Inflammatory macrophage treated with lipopolysaccharide for 4 hours (primary cell): Measurements from ENCODE around the gene RPTOR.

ENCODE experiments used
- DNase-seq: peaks from one replicate; pipeline ENCODE4 v3.0.0-alpha.2; 2020

RPTOR gene

DNA sequence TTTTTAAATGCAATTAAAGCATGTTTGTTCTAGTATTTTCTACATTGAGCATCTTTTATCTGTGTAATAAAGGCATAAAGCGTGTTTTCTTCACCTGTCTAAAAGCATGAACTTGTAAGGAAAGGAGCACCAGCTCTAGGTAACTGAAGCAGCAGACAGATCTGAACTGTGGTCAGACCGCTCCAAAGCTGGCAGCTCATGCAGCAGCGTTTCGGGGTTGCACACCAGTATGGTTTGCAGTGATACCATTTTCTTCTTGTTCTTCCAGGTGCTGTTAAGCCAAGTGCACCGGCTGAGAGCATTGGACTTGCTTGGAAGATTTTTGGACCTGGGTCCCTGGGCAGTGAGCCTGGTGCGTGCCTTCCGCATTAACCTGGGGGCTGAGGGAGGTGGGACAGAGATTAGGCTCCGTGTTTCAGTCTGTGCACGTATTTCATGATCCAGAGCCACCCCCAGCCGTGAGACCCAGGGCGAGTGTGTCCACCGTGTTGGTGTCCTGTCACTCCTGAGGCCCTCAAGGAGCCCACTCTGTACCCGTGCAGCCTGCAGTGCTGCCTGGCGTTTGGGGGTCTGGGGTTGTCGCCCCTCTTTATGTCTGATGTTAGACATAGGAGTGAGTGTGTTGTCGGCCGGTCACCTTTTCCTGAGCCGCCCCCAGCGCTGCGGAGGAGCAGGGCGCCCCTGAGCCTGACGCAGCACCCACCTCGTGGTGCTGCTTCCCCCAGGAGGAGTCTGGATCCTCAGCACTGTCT, 310.7 kb downstream of the RPTOR start:
- DNase-seq = no peak

DNA sequence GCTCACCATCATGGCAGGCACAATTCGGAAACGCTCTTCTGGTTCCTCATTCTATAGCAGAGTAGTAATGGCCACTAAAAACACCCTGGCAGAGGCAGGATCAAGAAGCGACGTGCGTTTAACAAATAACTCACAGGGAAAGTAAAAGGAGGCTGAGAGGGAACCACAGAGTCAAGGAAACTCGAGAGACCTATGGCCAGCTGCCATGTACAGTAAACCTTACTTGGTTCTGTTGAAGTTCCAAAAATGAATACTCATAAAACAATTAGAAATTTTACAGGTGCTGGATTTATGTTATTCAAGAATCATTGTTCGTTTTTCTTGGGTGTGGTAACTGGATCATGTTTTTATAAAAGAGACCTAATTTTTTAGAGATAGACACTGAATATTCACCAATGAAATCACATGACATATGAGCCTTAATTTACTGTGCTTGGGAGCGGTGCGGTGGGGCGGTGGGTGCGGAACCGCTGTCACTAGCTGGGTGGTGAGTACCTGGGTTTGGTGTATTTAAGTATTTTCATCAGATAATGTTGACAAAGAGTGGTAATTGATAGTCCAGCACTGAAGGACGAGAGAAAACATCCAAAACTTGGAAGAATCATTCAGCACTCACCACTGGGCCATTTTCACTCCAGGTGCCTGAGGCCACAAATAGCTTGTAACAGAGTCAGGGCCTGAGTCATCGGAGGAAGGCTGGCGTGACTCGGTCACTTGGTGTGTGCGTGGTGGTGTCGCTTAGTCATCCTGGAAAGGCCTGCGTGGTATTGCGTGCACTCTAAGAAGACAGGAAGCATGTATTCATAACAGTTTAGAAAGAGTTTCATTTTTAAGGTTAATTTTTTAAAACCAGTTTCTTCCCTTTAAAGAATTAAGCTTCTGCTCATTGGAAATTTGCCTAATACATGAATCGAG, 311.6 kb downstream of the RPTOR start:
- peak; percentile 99 for DNase-seq

DNA sequence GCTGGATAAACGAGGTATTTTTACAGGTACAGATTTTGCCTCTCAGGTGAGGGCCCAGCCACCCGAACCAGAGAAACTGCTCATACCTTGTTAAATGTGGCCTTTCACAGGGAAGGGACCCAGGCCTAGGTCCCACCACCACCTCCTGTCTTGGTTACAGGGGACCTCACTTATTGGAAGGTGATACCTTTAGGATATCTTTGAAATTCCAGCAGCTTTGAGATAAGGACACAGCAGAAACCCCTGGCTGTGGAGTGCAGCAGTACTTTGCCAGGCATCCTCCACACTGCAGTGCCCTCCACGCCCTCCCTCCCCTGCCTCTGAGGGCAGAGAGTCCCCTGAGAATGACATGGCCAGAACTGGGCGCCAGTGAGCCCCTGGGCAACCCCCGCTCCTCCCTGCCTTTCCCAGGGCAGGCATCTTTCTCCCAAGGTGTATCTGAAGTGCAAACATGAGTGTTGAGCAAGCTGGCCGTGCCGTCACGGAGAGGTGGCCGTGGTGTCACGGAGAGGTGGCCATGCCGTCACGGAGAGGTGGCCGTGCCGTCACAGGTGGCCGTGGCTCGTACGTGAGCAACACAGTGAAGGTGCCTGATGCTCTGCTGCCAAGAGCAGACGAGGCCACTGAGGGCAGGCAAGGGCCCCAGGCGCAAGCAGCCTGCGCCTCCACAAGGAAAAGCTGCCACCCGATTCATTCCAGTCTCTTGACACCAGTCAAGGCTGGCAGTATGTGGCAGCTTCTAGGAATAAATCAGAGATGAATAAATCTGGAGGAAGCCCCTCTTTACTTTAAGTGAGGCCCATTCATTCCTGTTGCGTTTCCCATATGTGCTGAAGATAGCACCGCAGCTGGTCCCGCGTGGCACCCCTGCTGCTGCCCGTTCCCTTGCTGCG, 312.5 kb downstream of the RPTOR start:
- DNase-seq = no peak

DNA sequence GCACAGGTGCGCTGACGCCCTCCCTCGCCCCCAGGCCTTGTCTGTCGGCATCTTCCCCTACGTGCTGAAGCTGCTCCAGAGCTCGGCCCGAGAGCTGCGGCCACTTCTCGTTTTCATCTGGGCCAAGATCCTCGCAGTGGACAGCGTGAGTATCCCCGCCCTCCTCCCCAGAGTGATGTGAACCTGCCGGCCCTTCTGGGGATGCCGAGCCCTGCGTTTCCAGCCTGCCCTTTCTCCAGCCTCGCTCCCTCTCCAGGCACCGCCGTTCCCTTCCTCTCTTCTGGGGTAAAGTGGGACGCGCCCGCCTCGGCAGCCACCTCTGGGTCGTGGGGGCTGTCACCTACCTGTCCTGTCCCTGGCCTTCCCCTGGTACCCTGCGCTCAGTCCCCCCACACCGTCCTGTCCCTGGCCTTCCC, 313.1 kb downstream of the RPTOR start:
- no peak for DNase-seq

DNA sequence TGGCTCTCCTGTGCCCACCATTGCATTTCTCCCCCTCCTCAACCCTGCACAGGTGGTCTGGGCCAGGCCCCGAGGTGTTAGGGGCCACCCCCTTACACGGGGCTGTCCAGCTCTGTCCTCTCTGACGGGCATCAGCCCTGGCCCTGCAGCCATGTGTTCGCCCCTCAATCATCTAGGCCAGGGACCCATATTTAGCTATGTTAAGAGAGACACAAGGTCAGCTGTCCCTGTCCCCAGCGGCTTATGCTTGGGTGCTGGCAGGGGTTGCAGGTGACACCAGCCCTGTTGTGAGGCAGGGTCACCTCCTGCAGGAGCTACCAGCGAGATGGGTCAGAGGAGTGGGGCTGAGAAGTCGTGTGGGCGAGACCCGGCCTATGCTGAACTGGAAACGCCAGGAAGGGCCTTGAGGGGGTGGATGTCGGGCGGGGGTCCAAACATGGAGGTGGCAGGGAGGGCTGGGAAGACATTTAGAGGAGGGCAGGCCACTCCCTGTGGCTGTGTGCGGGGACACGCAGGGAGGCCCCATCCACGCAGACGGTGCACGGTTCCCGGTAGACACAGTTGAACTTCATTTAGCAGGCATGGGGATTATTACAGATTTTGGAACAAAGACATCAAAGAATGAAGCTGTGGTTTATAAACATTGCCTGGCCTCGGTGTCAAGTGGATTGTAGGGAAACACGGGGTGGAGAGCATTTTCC, 313.8 kb downstream of the RPTOR start:
- DNase-seq = no peak

DNA sequence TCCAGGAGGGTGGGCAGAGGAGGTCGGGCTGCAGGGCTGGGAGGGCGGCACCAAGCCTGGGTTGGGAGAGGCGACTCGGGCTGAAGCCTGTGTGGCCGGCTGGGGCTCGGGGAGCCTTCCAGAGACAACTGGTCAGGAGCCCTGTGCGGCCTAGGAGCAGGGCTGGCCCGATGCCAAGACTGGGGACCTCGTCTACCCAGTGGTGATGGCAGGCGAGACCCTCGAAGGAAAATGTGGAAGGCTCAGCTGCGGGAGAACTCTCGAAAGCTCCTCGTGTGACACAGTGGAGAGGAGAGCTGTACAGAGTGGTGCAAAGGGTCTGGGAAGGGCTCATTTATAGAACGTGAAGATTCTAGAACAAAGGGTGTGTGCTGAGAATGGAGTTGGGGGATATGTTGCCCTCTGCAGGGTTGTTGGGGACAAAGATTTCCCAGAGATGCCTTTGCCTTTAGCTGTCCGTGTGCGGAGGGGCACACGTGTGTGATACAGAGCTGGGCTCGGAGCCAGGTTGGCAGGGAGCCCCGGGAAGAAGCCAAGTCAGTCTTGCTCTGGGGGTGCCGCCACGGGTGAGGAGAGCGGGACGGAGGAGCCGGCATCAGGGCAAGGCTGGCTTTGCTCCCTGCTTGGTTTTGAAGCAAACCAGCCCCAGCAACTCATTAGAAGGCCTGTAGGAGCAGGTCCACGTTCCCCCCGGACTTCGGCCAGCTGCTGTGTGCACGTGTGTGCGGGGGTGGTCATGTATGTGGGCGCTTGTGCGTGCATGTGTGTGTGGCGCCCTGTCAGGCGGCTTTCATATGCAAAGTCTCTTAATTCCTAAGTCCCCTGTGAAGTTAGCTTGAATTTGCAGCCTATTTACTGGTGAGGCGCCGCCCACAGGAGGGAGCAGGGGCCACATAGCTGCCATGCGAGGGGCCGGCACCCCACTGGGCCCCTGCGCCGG, 314.6 kb downstream of the RPTOR start:
- no peak for DNase-seq

DNA sequence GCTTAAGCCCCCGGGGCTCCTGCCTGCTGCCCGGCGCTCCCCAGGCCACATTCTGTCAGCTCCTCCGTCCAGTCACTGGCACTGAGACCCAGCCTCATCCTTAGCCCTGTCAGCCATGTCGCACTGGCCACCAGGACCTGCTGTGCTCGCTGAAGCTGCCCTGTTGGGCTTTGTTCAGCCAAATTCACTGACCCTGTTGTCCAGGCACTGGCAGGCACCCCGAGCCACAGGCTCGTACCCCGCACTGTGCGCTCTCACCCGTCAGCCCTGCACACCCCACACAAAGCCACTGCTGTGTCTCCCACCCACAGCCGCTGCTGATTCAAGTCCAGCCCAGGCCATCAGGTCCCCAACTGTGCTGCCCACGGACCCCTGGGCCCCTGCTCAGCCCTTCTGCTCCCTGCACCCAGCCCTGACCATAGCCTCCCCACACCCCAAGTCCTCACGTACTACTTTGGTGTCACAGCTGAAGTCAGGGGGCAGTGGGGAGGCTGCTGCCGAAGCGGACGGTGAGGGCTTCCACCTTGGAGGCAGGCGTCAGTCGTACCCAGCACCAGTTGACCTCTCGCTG, 315.5 kb downstream of the RPTOR start:
- no peak for DNase-seq

DNA sequence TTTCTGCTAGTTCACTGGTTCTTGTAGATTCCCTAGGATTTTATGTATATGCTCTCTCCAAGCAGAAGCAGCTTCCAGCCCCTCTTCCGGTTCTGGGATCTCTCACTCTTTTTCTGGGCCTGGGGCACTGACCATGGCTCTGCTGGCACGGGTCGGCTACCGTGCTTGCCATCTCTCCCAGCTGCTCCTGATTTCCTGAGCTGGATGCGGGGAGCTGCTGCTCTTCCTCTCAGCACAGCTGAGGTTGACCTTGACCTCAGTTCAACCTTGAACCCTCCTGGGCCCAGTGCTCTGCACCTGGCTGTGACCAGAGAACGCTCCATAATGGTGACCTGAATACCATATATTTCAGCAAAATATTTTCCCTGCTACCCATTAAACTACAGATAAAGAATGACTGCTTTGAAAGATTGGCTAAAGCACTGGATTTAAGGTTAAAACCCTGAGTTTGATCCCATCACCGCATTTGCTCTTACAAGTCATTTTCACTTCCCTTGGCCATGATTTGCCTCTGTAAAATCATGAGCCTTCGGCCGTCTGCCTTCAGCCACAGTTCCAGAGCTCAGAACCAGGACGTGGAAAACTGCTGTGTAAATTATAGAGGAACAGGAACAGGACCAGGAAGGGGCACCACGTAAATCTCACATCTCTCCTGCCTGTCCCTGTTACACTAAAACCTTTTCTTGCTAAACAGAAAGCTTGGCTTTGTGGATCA, 316.2 kb downstream of the RPTOR start:
- peak; percentile 63 for DNase-seq

DNA sequence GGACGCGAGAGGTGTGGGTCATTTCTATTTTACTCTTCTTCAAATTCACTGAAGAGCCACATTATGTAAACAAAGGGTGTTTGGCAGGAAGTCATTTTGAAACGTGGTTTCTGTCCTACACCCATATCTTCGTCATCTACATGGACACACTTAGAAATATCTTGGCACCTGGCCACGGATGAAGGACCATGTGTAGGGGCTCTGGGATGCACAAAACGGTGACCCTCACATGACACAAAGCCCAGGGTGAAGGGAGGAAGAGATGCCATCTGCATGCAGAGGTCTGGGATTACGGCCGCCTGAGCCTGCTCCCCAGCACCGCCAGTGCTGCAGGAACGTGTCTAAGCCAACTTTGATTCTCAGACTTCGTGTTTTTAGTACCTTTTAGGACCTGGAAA, 316.8 kb downstream of the RPTOR start:
- peak; percentile 40 for DNase-seq

DNA sequence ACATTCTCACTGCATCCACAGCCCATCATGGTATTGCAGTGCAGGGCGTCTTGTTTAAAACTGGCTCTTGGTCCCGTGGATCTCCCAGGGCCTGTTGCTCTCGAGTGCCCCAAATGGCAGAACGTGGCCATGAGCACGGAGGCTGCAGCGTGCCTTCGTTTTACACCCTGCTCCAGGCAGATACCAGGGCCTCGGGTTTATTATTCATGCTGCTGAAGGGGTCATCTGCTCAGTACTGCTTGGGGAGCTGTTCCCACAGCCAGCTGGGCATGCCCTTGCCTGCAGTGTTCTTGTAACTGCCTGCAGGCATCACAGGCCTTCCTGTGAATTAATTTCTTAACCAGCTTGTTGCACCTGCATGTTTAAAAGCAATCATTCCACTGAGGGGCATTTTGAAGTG, 317.3 kb downstream of the RPTOR start:
- peak; percentile 8 for DNase-seq

DNA sequence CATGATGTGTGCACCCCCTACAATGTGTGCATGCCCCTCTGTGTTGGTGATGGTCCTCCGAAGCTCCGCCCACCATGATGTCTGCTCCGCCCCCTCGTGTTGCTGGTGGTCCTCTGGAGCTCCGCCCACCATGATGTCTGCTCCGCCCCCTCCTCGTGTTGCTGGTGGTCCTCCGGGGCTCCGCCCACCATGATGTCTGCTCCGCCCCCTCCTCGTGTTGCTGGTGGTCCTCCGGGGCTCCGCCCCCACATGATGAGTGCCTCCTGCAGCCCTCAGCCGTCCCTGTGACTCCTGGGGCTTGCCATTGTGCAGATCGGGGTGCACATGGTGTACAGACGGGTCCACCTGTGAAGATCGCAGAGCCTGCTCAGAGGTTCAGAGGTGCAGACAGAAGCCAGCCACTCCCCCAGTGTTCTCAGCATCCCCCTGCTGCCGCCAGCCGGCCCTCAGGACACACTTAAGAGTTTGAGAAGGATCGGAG, 317.9 kb downstream of the RPTOR start:
- DNase-seq = no peak

DNA sequence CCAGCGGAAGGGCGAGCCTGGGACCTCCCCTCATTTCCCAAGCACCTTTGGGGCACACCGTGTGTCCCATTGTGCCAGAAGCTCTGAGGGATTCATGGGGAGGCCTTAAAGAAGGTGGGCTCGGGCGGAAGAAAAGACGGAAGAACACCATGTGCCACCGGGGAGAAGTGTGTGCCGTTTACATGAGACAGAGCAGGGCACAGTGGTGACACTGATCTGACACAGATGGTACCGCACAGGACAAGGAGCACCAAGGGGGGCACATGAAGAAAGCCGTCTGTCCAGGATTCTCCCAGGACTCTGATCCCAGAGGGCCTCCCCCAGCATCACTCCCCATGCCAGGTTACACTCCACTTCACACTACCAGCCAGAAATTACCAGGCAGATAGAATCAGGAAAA, 318.3 kb downstream of the RPTOR start:
- DNase-seq = no peak

DNA sequence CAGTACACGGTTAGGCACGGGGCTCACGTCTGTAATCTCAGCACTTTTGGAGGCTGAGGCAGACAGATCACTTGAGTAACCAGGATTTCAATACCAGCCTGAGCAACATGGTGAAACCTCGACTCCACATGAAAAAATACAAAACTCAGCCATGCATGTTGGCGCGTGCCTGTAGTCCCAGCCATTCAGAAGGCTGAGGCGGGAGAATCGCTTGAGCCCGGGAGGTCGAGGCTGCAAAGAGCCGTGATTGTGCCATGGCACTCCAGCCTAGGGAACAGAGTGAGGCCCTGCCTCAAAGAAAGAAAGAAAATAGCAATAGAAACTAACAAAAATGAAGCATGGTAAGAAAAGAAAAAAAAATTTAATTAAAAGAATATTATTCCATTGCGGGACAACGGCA, 319.0 kb downstream of the RPTOR start:
- no peak for DNase-seq

DNA sequence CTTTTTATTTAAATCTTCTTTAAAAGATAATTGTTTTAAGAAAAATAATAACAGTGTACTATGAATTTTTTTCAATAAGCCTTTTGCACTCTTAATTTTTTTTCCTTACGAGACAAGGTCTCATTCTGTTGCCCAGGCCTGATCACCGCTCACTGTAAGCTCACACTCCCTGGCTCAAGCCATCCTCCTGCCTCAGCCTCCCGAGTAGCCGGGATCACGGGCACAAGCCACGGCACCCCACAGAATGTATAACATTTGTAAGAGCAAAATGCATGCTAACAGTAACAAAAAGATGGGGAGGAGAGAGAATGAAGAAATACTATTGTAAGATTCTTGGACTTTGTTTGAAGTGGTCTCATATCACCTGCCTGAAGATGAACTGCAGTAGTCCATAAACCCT, 320.1 kb downstream of the RPTOR start:
- no peak for DNase-seq

DNA sequence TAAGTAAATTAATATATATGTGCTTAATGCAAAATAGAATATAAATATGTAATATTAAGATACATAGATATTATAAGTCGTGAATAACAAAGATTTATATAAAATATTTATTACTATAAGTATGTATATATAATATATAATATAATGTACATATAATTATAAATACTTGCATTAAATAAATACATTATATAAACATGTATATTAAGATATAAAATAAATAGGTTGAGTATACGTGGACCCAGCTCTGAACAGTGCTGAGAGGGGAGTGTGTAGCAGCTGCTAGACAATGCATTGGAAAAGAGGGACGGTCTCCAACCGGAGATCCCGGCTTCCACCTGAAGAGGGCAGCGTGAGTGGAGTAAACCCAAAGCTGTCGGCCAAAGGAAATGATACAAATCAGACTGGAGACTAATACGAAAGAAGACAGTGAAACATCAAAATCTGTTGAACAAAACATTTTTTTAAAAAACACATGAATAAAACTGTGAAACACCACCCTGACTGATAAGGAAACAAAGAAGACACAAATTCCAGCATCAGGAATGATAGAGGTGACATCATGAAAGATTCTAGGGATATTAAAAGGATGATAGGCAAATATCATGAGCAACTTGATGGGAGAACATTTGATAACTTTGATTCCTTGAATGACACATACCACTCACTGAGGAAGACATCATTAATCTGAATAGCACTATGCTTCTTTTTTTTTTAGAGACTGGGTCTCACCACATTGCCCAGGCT, 321.6 kb downstream of the RPTOR start:
- peak; percentile 69 for DNase-seq

DNA sequence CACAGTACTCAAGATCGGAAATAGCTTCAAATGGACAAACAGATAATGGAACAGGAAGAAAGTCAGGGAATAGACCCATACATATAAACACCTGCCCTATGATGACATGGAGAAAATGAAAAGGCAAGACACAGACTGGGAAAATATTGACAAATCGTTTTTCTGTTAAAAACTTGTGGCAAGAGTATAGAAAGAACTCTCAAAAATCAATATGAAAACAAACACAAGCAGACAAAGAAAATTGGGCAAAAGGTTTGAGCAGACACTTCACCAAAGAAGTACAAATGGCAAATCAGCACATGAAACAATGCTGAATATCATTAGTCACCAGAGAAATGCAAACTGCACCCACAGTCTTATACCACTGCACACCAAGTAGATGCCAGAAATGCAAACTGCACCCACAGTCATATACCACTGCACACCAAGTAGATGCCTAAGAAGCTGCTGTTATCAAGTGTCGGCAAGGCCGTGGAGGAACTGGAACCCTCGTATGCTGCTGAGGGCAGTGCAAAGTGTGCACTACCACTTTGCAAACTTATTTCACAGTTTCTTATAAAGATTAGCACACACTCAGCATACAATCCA, 323.5 kb downstream of the RPTOR start:
- no peak for DNase-seq

DNA sequence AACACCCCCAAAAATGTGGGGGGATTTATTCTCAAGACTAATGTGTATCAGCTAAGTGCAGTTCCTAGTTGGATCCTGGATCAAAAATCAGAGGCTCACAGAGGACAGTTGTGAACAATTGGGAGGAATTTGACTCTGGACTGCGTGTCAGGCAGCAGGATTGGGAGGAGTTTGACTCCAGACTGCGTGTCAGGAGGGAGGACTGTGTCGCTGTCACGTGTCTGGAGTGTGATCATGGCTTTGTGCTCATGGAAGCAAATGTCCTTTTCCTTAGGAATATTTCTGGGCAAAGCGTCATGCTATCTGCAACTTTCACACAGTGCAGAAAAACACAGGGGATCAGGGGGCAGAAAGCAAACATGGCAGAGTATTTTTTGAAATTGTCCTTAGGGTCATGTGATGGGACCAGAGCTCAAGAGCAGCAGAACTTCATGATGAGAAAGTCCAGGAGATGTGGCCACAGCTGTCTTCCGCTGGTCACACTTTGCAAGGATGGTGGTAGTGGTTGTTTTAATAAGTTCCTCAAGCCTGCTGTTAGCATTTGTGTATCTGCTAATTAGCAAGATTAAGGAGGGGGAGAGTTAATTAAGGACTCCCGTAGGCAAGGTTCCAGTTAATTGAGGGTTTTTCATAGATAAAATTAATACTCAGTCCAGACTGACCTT, 325.0 kb downstream of the RPTOR start:
- peak; percentile 12 for DNase-seq

DNA sequence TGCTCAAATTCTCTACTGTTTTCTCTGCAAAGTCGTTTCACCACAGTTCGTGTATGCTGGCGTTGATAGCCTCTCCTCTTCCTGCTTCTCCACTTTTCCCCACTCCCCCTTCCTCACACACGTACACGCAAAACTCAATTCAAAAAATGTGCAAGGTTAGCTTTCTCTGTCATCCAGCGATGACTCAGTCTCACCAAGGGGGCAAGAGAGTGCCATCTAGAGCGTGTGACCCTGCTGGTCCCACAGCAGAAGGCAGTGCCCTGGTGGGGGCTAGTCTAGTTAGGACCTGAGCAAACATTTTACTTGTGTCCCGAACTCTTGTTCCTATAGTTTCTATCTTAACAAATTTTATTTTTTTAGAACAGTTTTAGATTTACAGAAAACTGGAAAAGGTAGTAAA, 325.8 kb downstream of the RPTOR start:
- DNase-seq = peak; percentile 56
